Smooth muscle cell (in vitro differentiated cells): Measurements from ENCODE around the gene GSX1. TPM values are rescaled to one million over a fixed set of nuclear protein-coding genes. Genes with fewer than 3 reads are reported as not detected.

Experiments
- DNase-seq: peaks from one replicate; lab custom pipeline; 2025; ENCODE audit not compliant: unreplicated experiment; lab: John Stamatoyannopoulos, UW
- H2AFZ ChIP-seq: fragments of 200-600 bp; sonication (generic); 2 replicates; pipeline ENCODE4 v1.6.0; 2016; ENCODE audit warnings: antibody characterized with exemption, low read depth, mild to moderate bottlenecking
- H3F3A ChIP-seq: fragments of 200-600 bp; sonication (generic); 2 replicates; pipeline ENCODE4 v1.6.0; 2017; ENCODE audit warnings: antibody characterized with exemption, low read depth
- H3K27ac ChIP-seq: fragments of 200-600 bp; sonication (generic); 2 replicates; pipeline ENCODE4 v1.5.1; 2016; ENCODE audit warnings: low read depth, mild to moderate bottlenecking
- H3K27me3 ChIP-seq: fragments of 200-600 bp; sonication (generic); 2 replicates; pipeline ENCODE4 v1.6.1; 2016; ENCODE audit warnings: low read depth, mild to moderate bottlenecking
- H3K36me3 ChIP-seq: fragments of 200-600 bp; sonication (generic); 2 replicates; pipeline ENCODE4 v1.5.1; 2016; ENCODE audit warnings: low read depth
- H3K4me1 ChIP-seq: fragments of 200-600 bp; sonication (generic); 2 replicates; pipeline ENCODE4 v1.5.1; 2016; ENCODE audit warnings: low read depth
- H3K4me2 ChIP-seq: fragments of 200-600 bp; sonication (generic); 2 replicates; pipeline ENCODE4 v1.6.0; 2016; ENCODE audit warnings: mild to moderate bottlenecking
- H3K4me3 ChIP-seq: fragments of 200-600 bp; sonication (generic); 2 replicates; pipeline ENCODE4 v1.5.1; 2016; ENCODE audit warnings: mild to moderate bottlenecking
- H3K79me2 ChIP-seq: fragments of 200-600 bp; sonication (generic); 2 replicates; pipeline ENCODE4 v1.6.0; 2016; ENCODE audit warnings: low read depth, mild to moderate bottlenecking
- H3K9ac ChIP-seq: fragments of 200-600 bp; sonication (generic); 2 replicates; pipeline ENCODE4 v1.6.0; 2016; ENCODE audit warnings: low read depth
- H3K9me3 ChIP-seq: fragments of 200-600 bp; sonication (generic); replicated peaks from 2 replicates; pipeline ENCODE4 v1.5.1; 2016; ENCODE audit warnings: low read depth
- H4K20me1 ChIP-seq: fragments of 200-600 bp; sonication (generic); 2 replicates; pipeline ENCODE4 v1.6.0; 2016; ENCODE audit warnings: low read depth
- CTCF ChIP-seq: fragments of 200-600 bp; sonication (generic); IDR thresholded peaks from 2 replicates; pipeline ENCODE4 v1.5.1; 2017; ENCODE audit warnings: borderline replicate concordance, mild to moderate bottlenecking, antibody characterized with exemption; ENCODE audit not compliant: insufficient read depth, poor library complexity, severe bottlenecking
- WGBS: methylation state at CpG from one replicate; pipeline ENCODE4 v1.1.7; 2016; ENCODE audit warnings: low lambda C conversion rate; 5-methylcytosine and 5-hydroxymethylcytosine counted together
- polyA plus RNA-seq: library from polyadenylated mRNA; unstranded; fragments of >200 nt; fragmentation: Nextera tagmentation; extraction: Ambion mirVana; gene quantifications from 2 replicates; pipeline ENCODE4 v1.2.1, GENCODE V29; 2016
- total RNA-seq: library from RNA; depleted of rRNA; stranded (reverse); fragments of >200 nt; gene quantifications from 2 replicates; pipeline ENCODE4 v1.2.3, GENCODE V29; 2014

GSX1 gene
- total and polyA plus RNA-seq, 2 experiments from 2014 or later = not detected

GRCh38 chr13:27782151-27782550, 10.1 kb upstream of the GSX1 start:
- Histone ChIP-seq H3K27ac (no peak overlapping the region), H4K20me1 (no peaks in the 10 kb centered on the region), H3K36me3 (no peaks in the 10 kb centered on the region), H2AFZ (no peak overlapping the region), H3K4me1 (no peaks in the 10 kb centered on the region), H3K4me2 (no peak overlapping the region), H3K9ac (no peak overlapping the region), H3F3A (no peaks in the 10 kb centered on the region), H3K79me2 (no peaks in the 10 kb centered on the region), H3K27me3 (peaks cover 93% of the 10 kb centered on the region), H3K9me3 (no peaks in the 10 kb centered on the region), H3K4me3 (no peak overlapping the region)
- no peak for DNase-seq
- TF ChIP-seq CTCF = no peak
- 83% methylated on average over 5 of the region's 5 CpGs for WGBS

DNA sequence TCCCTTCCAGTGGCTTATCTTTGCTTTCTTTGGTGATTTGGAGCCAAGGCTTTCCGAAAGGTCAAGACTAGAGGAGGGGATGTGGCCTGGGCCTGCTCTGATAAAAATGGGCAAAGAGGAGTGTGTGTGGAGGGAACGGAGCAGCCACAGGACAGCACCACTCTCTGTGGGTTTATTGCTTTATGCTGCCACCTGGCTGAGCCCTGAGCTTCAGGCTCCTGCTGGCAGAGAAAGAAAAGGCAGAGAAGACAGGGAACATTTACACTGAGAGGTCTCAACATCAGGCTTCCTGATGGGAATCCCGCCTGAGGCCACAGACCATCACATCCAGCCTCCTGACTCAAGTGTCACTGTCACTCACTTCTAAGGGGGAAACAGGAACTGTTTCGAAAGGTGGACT, 9.2 kb upstream of the GSX1 start:
- H3K9me3 ChIP-seq = no peaks in the 10 kb centered on the region
- H3K4me2 ChIP-seq = no peak overlapping the region
- no peak overlapping the region for H3K9ac ChIP-seq
- no peaks in the 10 kb centered on the region for H4K20me1 ChIP-seq
- H3K27me3 ChIP-seq = peaks cover 94% of the 10 kb centered on the region
- H3K36me3 ChIP-seq = no peaks in the 10 kb centered on the region
- no peak overlapping the region for H3K27ac ChIP-seq
- H3K79me2 ChIP-seq = no peaks in the 10 kb centered on the region
- no peaks in the 10 kb centered on the region for H3K4me1 ChIP-seq
- no peak overlapping the region for H2AFZ ChIP-seq
- H3K4me3 ChIP-seq = no peak overlapping the region
- 54% methylated on average over 4 of the region's 4 CpGs for WGBS
- no peak for DNase-seq
- peak; percentile 16 for TF ChIP-seq CTCF
- no peaks in the 10 kb centered on the region for H3F3A ChIP-seq

DNA sequence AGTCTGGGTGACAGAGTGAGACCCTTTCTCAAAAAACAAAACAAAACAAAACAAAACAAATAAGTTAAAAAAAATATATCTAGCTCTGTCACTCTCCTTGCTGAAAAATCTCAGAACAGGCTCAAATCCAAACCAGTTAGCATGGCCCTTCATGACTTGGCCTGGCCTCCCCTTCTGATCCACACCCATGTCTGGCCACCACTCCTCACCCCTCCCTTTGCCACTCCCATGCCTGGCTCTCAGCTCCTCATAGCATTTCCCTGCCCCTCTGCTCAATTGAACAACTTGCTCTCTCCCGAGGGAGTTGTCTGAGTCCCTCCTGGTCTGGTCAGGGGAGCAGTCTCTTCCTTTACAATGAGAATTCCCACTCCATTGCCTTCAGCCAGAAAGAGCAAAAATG, 4.0 kb upstream of the GSX1 start:
- WGBS = 88% methylated on average over 1 of the region's 1 CpG
- TF ChIP-seq CTCF = no peak
- no peak overlapping the region for H3K4me3 ChIP-seq

DNA sequence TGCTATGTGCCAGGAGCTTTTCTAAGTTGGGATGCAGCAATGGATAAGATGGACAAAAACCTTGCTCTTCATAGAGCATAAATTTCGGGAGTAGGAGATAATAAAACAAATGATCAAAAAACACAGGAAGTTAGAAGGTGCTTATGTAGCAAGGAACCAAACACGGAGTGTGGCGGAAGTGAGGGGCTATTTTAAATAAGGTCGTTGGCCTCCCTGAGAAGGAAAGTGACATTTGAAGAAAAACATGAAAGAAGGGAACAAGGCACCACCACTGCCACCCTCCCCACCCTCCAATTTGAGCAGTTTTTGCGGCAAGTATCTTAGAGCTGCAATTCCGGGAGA, 3.2 kb upstream of the GSX1 start:
- WGBS = 17% methylated on average over 6 of the region's 6 CpGs
- H3F3A ChIP-seq = no peaks in the 10 kb centered on the region
- H3K4me1 ChIP-seq = peaks cover 8% of the 10 kb centered on the region
- no peak overlapping the region for H3K9ac ChIP-seq
- no peaks in the 10 kb centered on the region for H3K36me3 ChIP-seq
- H3K79me2 ChIP-seq = no peaks in the 10 kb centered on the region
- H2AFZ ChIP-seq = no peak overlapping the region
- H3K4me3 ChIP-seq = no peak overlapping the region
- H3K4me2 ChIP-seq = no peak overlapping the region
- DNase-seq = no peak
- peaks cover 100% of the 10 kb centered on the region for H3K27me3 ChIP-seq
- no peaks in the 10 kb centered on the region for H3K9me3 ChIP-seq
- no peaks in the 10 kb centered on the region for H4K20me1 ChIP-seq
- no peak overlapping the region for H3K27ac ChIP-seq
- TF ChIP-seq CTCF = no peak

More for the DNA sequence above, 4.0 kb upstream of the GSX1 start:
- peaks cover 100% of the 10 kb centered on the region for H3K27me3 ChIP-seq
- no peak for DNase-seq
- no peak overlapping the region for H3K9ac ChIP-seq
- H3K36me3 ChIP-seq = no peaks in the 10 kb centered on the region
- H2AFZ ChIP-seq = no peak overlapping the region
- H3K79me2 ChIP-seq = no peaks in the 10 kb centered on the region
- no peaks in the 10 kb centered on the region for H3K9me3 ChIP-seq
- H3K4me2 ChIP-seq = no peak overlapping the region
- no peaks in the 10 kb centered on the region for H3F3A ChIP-seq
- H4K20me1 ChIP-seq = no peaks in the 10 kb centered on the region
- H3K27ac ChIP-seq = no peak overlapping the region
- peaks cover 8% of the 10 kb centered on the region for H3K4me1 ChIP-seq
